ENCODE measurements around the gene PUSL1.

PUSL1 gene

GRCh38 chr1:1294250-1294890 lies 14.0 kb upstream of the PUSL1 start:
- DNase-seq (ENCODE audit: low read depth in 2 of 2), result no peak

- DNase-seq (ENCODE audit: low read depth in 2 of 2), result no peak
Observed at GRCh38 chr1:1295154-1295923, 13.1 kb upstream of the PUSL1 start.

GRCh38 chr1:1296070-1297061 lies 12.0 kb upstream of the PUSL1 start:
- DNase-seq (ENCODE audit: low read depth in 2 of 2), result no peak

GRCh38 chr1:1297802-1298424 lies 10.5 kb upstream of the PUSL1 start:
- DNase-seq (ENCODE audit: low read depth in 2 of 2), result no peak

- DNase-seq (ENCODE audit: low read depth in 2 of 2), result no peak
Observed at GRCh38 chr1:1298861-1299685, 9.3 kb upstream of the PUSL1 start.

GRCh38 chr1:1299686-1300351 lies 8.6 kb upstream of the PUSL1 start:
- DNase-seq (ENCODE audit: low read depth in 2 of 2), result no peak

- DNase-seq (ENCODE audit: low read depth in 2 of 2), result no peak
Observed at GRCh38 chr1:1300352-1300739, 8.1 kb upstream of the PUSL1 start.

- no peak for DNase-seq (ENCODE audit: low read depth in 2 of 2)
Observed at GRCh38 chr1:1302006-1302430, 6.4 kb upstream of the PUSL1 start.

- DNase-seq (ENCODE audit: low read depth in 2 of 2), result no peak
Observed at GRCh38 chr1:1302951-1303509, 5.4 kb upstream of the PUSL1 start.

- DNase-seq (ENCODE audit: low read depth in 2 of 2), result no peak
Observed at GRCh38 chr1:1303736-1304135, 4.7 kb upstream of the PUSL1 start.

GRCh38 chr1:1304331-1305299 lies 3.8 kb upstream of the PUSL1 start:
- no peak for DNase-seq (ENCODE audit: low read depth in 2 of 2)

- DNase-seq (ENCODE audit: low read depth in 2 of 2), result peak; percentile 54 to 75
Observed at GRCh38 chr1:1305300-1306069, 2.9 kb upstream of the PUSL1 start.

- no peak for DNase-seq (ENCODE audit: low read depth in 2 of 2)
Observed at GRCh38 chr1:1306070-1306660, 2.2 kb upstream of the PUSL1 start.

- DNase-seq (ENCODE audit: low read depth in 2 of 2), result no peak
Observed at GRCh38 chr1:1306661-1307260, 1.6 kb upstream of the PUSL1 start.

- DNase-seq (ENCODE audit: low read depth in 2 of 2), result peak in 1 of 2 donors; percentile 27
Observed at GRCh38 chr1:1307261-1307922, 1.0 kb upstream of the PUSL1 start.

- DNase-seq (ENCODE audit: low read depth in 2 of 2), result no peak
Observed at GRCh38 chr1:1308756-1309250, 406 bp downstream of the PUSL1 start.
